PC-3 (cell line): ENCODE results near the gene C3orf33.

ENCODE experiments used
- EZH2 ChIP-seq: fragments of 300-600 bp; sonication (generic); IDR thresholded peaks from one replicate; pipeline ENCODE4 v1.6.1; 2017; ENCODE audit warnings: antibody characterized with exemption, mild to moderate bottlenecking, low read length; ENCODE audit not compliant: unreplicated experiment
- EZH2phosphoT487 ChIP-seq: fragments of 300-600 bp; sonication (generic); IDR thresholded peaks from 2 replicates; pipeline ENCODE4 v1.6.1; 2018; ENCODE audit warnings: mild to moderate bottlenecking, antibody characterized with exemption, low read length, borderline replicate concordance
- TF ChIP-seq, protein P1 (sequence below): fragments of 300-600 bp; sonication (generic); conservative IDR thresholded peaks from 2 replicates; pipeline ENCODE4 v1.5.1; 2017; ENCODE audit warnings: antibody characterized with exemption, low read depth, mild to moderate bottlenecking, low read length

DNA sequence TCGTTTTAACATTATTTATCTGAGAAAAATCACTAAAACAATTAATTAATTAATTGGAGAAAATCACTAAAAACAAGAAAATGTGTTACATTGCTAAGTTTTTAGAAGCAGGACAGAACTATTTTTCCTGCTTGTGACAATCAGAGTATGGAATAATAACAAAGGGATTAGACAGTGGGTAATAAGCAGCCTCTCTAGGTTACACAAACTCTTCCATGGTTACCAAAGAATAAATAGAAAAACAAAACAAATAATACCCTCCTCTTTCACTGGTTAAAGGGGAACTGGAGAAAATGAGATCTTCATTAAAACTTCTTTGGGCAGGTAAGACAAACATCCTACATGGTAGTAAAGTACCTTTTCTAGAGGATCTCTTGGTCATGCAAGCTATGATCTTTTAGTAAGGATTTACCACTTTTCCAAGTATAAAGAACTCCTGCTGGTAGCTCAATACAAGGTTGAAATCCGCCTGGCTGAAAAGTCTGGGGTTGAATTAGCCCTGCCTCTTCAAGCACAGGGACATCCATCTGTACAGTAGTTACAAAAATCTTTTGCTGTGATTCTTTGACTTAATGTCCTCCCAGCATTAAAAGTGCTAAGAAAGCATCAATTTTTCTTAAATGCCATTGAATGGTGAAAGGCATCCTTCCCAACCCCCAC, 58.7 kb downstream of the C3orf33 start:
- TF ChIP-seq, protein P1, sequence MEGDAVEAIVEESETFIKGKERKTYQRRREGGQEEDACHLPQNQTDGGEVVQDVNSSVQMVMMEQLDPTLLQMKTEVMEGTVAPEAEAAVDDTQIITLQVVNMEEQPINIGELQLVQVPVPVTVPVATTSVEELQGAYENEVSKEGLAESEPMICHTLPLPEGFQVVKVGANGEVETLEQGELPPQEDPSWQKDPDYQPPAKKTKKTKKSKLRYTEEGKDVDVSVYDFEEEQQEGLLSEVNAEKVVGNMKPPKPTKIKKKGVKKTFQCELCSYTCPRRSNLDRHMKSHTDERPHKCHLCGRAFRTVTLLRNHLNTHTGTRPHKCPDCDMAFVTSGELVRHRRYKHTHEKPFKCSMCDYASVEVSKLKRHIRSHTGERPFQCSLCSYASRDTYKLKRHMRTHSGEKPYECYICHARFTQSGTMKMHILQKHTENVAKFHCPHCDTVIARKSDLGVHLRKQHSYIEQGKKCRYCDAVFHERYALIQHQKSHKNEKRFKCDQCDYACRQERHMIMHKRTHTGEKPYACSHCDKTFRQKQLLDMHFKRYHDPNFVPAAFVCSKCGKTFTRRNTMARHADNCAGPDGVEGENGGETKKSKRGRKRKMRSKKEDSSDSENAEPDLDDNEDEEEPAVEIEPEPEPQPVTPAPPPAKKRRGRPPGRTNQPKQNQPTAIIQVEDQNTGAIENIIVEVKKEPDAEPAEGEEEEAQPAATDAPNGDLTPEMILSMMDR = no peak
- TF ChIP-seq EZH2 (no peak), EZH2phosphoT487 (no peak)
